ENCODE results near the gene SMIM15.

SMIM15 gene

DNA sequence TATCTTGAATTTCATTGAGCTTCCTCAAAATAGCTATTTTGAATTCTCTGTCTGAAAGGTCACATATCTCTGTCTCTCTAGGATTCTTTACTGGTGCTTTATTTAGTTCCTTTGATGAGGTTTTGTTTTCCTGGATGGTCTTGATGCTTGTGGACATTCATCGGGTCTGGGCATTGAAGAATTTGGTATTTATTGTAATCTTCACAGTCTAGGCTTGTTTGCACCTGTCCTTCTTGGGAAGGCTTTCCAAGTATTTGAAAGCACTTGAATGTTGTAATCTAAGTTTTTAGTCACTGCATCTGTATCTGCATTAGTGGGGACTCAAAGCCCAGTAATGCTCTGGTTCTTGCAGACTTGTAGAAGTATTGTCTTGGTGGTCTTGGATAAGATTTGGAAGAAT is 47.8 kb downstream of the SMIM15 start:
- ATAC-seq (replicated peaks; ENCODE audit: extremely low read depth, poor library complexity, severe bottlenecking): no peak
- no peaks in the 10 kb centered on the region for H3K9me3 Mint-ChIP-seq
- DNase-seq (ENCODE audit: low spot score in 2 of 2): no peak
- H3K4me3 Mint-ChIP-seq: no peak overlapping the region
- H3K4me1 Mint-ChIP-seq: no peaks in the 10 kb centered on the region
- H3K27me3 Mint-ChIP-seq: no peaks in the 10 kb centered on the region
- H3K27ac Mint-ChIP-seq (ENCODE audit: low read depth): no peak overlapping the region
- no peaks in the 10 kb centered on the region for H3K36me3 Mint-ChIP-seq (ENCODE audit: insufficient read depth)
